Progenitor cell of endocrine pancreas (in vitro differentiated cells): Measurements from ENCODE around the gene MBD5. TPM values are rescaled to one million over a fixed set of nuclear protein-coding genes. Genes with fewer than 3 reads are reported as not detected.

Experiments
- DNase-seq: peaks from one replicate; pipeline ENCODE4 v3.0.0; 2021; ENCODE audit warnings: low spot score; ENCODE audit not compliant: unreplicated experiment
- H3K27ac Mint-ChIP-seq: 2 replicates; pipeline ENCODE4 v1.8.0; 2021; ENCODE audit warnings: mild to moderate bottlenecking, moderate library complexity, mixed read lengths
- H3K27me3 Mint-ChIP-seq: 2 replicates; pipeline ENCODE4 v1.8.0; 2021; ENCODE audit warnings: mixed read lengths
- H3K36me3 Mint-ChIP-seq: 2 replicates; pipeline ENCODE4 v1.8.0; 2022; ENCODE audit warnings: mixed read lengths; ENCODE audit not compliant: insufficient read depth
- H3K4me1 Mint-ChIP-seq: 2 replicates; pipeline ENCODE4 v1.8.0; 2021; ENCODE audit warnings: low read depth, mixed read lengths
- H3K4me3 Mint-ChIP-seq: 2 replicates; pipeline ENCODE4 v1.8.0; 2021; ENCODE audit warnings: low read depth, mild to moderate bottlenecking, moderate library complexity, mixed read lengths
- H3K9me3 Mint-ChIP-seq: 2 replicates; pipeline ENCODE4 v1.8.0; 2021; ENCODE audit warnings: low read depth, mixed read lengths
- CTCF ChIP-seq: fragments of 200-600 bp; sonication (generic); IDR thresholded peaks from one replicate; pipeline ENCODE4 v1.5.0; 2021; ENCODE audit warnings: antibody characterized with exemption, mild to moderate bottlenecking; ENCODE audit not compliant: unreplicated experiment
- total RNA-seq: library from RNA; stranded (reverse); gene quantifications from 2 replicates; pipeline ENCODE4 v1.2.1, GENCODE V29; 2021

Gene MBD5
- total RNA-seq, 1 donor from 2014 or later = 65.6 TPM

- H3K36me3 Mint-ChIP-seq = no peaks in the 10 kb centered on the region
- no peak for DNase-seq
- H3K4me3 Mint-ChIP-seq = no peak overlapping the region
- no peaks in the 10 kb centered on the region for H3K4me1 Mint-ChIP-seq
- H3K27ac Mint-ChIP-seq = peak overlapping the region; percentile 25
- H3K9me3 Mint-ChIP-seq = no peaks in the 10 kb centered on the region
- no peaks in the 10 kb centered on the region for H3K27me3 Mint-ChIP-seq
- TF ChIP-seq CTCF = no peak
Measured at GRCh38 chr2:148548716-148549400, 528.0 kb downstream of the MBD5 start.

GRCh38 chr2:148552675-148553331 is 531.9 kb downstream of the MBD5 start:
- no peak for DNase-seq
- Mint-ChIP-seq H3K4me3 (no peak overlapping the region), H3K4me1 (no peaks in the 10 kb centered on the region), H3K9me3 (no peaks in the 10 kb centered on the region), H3K27me3 (peaks cover 5% of the 10 kb centered on the region), H3K36me3 (no peaks in the 10 kb centered on the region), H3K27ac (no peak overlapping the region)
- no peak for TF ChIP-seq CTCF

GRCh38 chr2:148553332-148553887 is 532.5 kb downstream of the MBD5 start:
- no peak overlapping the region for H3K27ac Mint-ChIP-seq
- H3K27me3 Mint-ChIP-seq = peaks cover 5% of the 10 kb centered on the region
- no peak for TF ChIP-seq CTCF
- no peaks in the 10 kb centered on the region for H3K4me1 Mint-ChIP-seq
- H3K36me3 Mint-ChIP-seq = no peaks in the 10 kb centered on the region
- H3K9me3 Mint-ChIP-seq = peaks cover 3% of the 10 kb centered on the region
- DNase-seq = no peak
- H3K4me3 Mint-ChIP-seq = no peak overlapping the region

GRCh38 chr2:148554459-148555247 is 533.8 kb downstream of the MBD5 start:
- peaks cover 6% of the 10 kb centered on the region for H3K9me3 Mint-ChIP-seq
- no peak for TF ChIP-seq CTCF
- H3K27ac Mint-ChIP-seq = no peak overlapping the region
- H3K4me3 Mint-ChIP-seq = no peak overlapping the region
- H3K4me1 Mint-ChIP-seq = no peaks in the 10 kb centered on the region
- H3K27me3 Mint-ChIP-seq = peaks cover 5% of the 10 kb centered on the region
- DNase-seq = no peak
- H3K36me3 Mint-ChIP-seq = no peaks in the 10 kb centered on the region
